OCI-LY1 (cell line): ENCODE results near the gene WDR20.

Source experiments
- H2AFZ ChIP-seq: fragments of 200-600 bp; sonication (generic), shearing (Covaris generic); 2 replicates; pipeline ENCODE4 v1.6.0; 2014; ENCODE audit warnings: antibody characterized with exemption, mild to moderate bottlenecking, low read length
- H3F3A ChIP-seq: fragments of 200-600 bp; sonication (generic), shearing (Covaris generic); 2 replicates; pipeline ENCODE4 v1.6.0; 2014; ENCODE audit warnings: mild to moderate bottlenecking, antibody characterized with exemption, low read length, moderate library complexity; ENCODE audit not compliant: insufficient read depth
- H3K27ac ChIP-seq: fragments of 200-600 bp; sonication (generic); 2 replicates; pipeline ENCODE4 v1.5.1; 2014; ENCODE audit warnings: low read length, mixed run types, mild to moderate bottlenecking, low read depth; ENCODE audit not compliant: poor library complexity, severe bottlenecking
- H3K27me3 ChIP-seq: fragments of 200-600 bp; sonication (generic); 2 replicates; pipeline ENCODE4 v1.6.0; 2014; ENCODE audit warnings: antibody characterized with exemption, mild to moderate bottlenecking, low read length, moderate library complexity; ENCODE audit not compliant: insufficient read depth
- H3K36me3 ChIP-seq: fragments of 200-600 bp; sonication (generic); 2 replicates; pipeline ENCODE4 v1.6.1; 2014; ENCODE audit warnings: mild to moderate bottlenecking, antibody characterized with exemption, low read length, moderate library complexity, mixed read lengths; ENCODE audit not compliant: insufficient read depth
- H3K4me1 ChIP-seq: fragments of 200-600 bp; sonication (generic); 2 replicates; pipeline ENCODE4 v1.5.1; 2014; ENCODE audit warnings: mild to moderate bottlenecking, low read length, moderate library complexity; ENCODE audit not compliant: insufficient read depth, severe bottlenecking
- H3K4me2 ChIP-seq: fragments of 200-600 bp; sonication (generic), shearing (Covaris generic); 2 replicates; pipeline ENCODE4 v1.6.1; 2014; ENCODE audit warnings: low read length
- H3K4me3 ChIP-seq: fragments of 200-600 bp; sonication (generic); 2 replicates; pipeline ENCODE4 v1.5.1; 2014; ENCODE audit warnings: low read length, low read depth, mild to moderate bottlenecking, mixed read lengths; ENCODE audit not compliant: poor library complexity, severe bottlenecking
- H3K79me2 ChIP-seq: fragments of 200-600 bp; shearing (Covaris generic); 2 replicates; pipeline ENCODE4 v1.6.1; 2016; ENCODE audit warnings: mixed run types, low read length, mixed read lengths; ENCODE audit not compliant: insufficient read depth
- H3K9ac ChIP-seq: fragments of 200-600 bp; sonication (generic), shearing (Covaris generic); 2 replicates; pipeline ENCODE4 v1.6.1; 2014; ENCODE audit warnings: mild to moderate bottlenecking, low read length, mixed read lengths
- H3K9me2 ChIP-seq: fragments of 200-600 bp; sonication (generic), shearing (Covaris generic); 2 replicates; pipeline ENCODE4 v1.6.1; 2014; ENCODE audit warnings: low read depth, mild to moderate bottlenecking, low read length, mixed read lengths
- H3K9me3 ChIP-seq: fragments of 200-600 bp; shearing (Covaris generic); 2 replicates; pipeline ENCODE4 v1.6.1; 2014; ENCODE audit warnings: low read length, mixed read lengths
- H4K20me1 ChIP-seq: fragments of 200-600 bp; sonication (generic), shearing (Covaris generic); 2 replicates; pipeline ENCODE4 v1.6.0; 2016; ENCODE audit warnings: mild to moderate bottlenecking, low read length; ENCODE audit not compliant: insufficient read depth
- EZH2 ChIP-seq: fragments of 200-600 bp; sonication (generic), shearing (Covaris generic); IDR thresholded peaks from 2 replicates; pipeline ENCODE4 v1.8.0; 2017; ENCODE audit warnings: borderline replicate concordance, mixed run types, mild to moderate bottlenecking, antibody characterized with exemption, low read length, moderate library complexity, mixed read lengths
- TF ChIP-seq, protein P1 (sequence below): fragments of 200-600 bp; sonication (generic), shearing (Covaris generic); IDR thresholded peaks from 2 replicates; pipeline ENCODE4 v1.5.1; 2017; ENCODE audit warnings: mild to moderate bottlenecking, antibody characterized with exemption, low read length, moderate library complexity, mixed read lengths

WDR20 gene

GRCh38 chr14:102141797-102142196, 2.1 kb downstream of the WDR20 start:
- Histone ChIP-seq H3K27me3 (no peaks in the 10 kb centered on the region), H3F3A (no peaks in the 10 kb centered on the region), H3K4me1 (peaks cover 27% of the 10 kb centered on the region), H3K27ac (no peak overlapping the region), H3K4me3 (no peak overlapping the region), H3K9me3 (no peaks in the 10 kb centered on the region), H4K20me1 (no peaks in the 10 kb centered on the region), H3K36me3 (peaks cover 4% of the 10 kb centered on the region; the same call in 1 of the 2 replicates), H3K79me2 (peaks cover 63% of the 10 kb centered on the region), H3K9ac (no peak overlapping the region), H3K4me2 (0 out of 2 replicates have a peak overlapping the region, but pooled peaks have one; percentile 6), H3K9me2 (no peaks in the 10 kb centered on the region), H2AFZ (no peak overlapping the region)
- TF ChIP-seq EZH2 = no peak
- TF ChIP-seq, protein P1, sequence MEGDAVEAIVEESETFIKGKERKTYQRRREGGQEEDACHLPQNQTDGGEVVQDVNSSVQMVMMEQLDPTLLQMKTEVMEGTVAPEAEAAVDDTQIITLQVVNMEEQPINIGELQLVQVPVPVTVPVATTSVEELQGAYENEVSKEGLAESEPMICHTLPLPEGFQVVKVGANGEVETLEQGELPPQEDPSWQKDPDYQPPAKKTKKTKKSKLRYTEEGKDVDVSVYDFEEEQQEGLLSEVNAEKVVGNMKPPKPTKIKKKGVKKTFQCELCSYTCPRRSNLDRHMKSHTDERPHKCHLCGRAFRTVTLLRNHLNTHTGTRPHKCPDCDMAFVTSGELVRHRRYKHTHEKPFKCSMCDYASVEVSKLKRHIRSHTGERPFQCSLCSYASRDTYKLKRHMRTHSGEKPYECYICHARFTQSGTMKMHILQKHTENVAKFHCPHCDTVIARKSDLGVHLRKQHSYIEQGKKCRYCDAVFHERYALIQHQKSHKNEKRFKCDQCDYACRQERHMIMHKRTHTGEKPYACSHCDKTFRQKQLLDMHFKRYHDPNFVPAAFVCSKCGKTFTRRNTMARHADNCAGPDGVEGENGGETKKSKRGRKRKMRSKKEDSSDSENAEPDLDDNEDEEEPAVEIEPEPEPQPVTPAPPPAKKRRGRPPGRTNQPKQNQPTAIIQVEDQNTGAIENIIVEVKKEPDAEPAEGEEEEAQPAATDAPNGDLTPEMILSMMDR = no peak

DNA sequence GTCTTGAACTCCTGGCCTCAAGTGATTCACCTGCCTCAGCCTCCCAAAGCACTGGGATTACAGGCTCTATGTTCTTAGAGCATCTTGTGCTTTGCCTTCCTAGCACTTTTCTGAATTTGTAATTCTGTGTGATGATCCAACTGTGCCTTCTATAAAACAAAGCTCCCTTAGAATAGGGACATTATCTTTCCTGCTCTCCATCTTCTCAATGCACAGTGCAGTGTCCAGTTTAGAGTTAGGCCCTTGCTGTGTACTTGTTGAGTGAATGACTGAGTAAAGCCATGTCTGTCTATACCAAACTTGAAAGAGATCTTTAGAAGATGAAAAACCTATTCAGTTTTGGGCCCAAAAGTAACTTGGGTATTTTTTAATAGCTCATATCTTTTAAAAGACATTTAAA, 5.2 kb downstream of the WDR20 start:
- Histone ChIP-seq H4K20me1 (no peaks in the 10 kb centered on the region), H3K4me1 (peaks cover 16% of the 10 kb centered on the region), H3K27me3 (no peaks in the 10 kb centered on the region), H3K27ac (no peak overlapping the region), H3K9me2 (no peaks in the 10 kb centered on the region), H3K9me3 (no peaks in the 10 kb centered on the region), H3K36me3 (peaks cover 4% of the 10 kb centered on the region; the same call in 1 of the 2 replicates), H3K4me3 (no peak overlapping the region), H2AFZ (no peak overlapping the region), H3F3A (no peaks in the 10 kb centered on the region), H3K4me2 (no peak overlapping the region), H3K9ac (no peak overlapping the region), H3K79me2 (peaks cover 74% of the 10 kb centered on the region)
- TF ChIP-seq, protein P1 = no peak
- TF ChIP-seq EZH2 = no peak

DNA sequence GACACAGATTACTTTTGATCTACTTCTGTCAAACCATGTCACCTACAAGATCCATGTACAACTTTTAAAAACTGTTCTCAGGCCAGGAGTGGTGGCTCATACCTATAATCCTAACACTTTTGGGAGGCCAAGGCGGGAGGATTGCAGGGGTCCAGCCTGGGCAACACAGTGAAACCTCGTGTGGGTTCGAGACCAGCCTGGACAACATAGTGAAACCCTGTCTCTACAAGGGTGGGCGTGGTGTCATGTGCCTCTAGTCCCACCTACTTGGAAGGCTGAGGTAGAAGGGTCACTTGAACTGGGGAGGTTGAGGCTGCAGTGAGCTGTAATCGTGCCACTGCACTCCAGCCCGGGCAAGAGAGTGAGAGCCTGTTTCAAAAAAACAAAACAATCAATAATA, 5.7 kb downstream of the WDR20 start:
- Histone ChIP-seq H3K9ac (no peak overlapping the region), H3K9me3 (no peaks in the 10 kb centered on the region), H3K79me2 (peaks cover 73% of the 10 kb centered on the region), H2AFZ (no peak overlapping the region), H3K27me3 (no peaks in the 10 kb centered on the region), H4K20me1 (no peaks in the 10 kb centered on the region), H3K4me1 (peaks cover 16% of the 10 kb centered on the region), H3K4me2 (no peak overlapping the region), H3K36me3 (peaks cover 7% of the 10 kb centered on the region), H3K4me3 (no peak overlapping the region), H3F3A (no peaks in the 10 kb centered on the region), H3K27ac (no peak overlapping the region), H3K9me2 (no peaks in the 10 kb centered on the region)
- TF ChIP-seq EZH2 = no peak
- TF ChIP-seq, protein P1 = no peak
